PC-9 (cell line): Measurements from ENCODE around the gene SLC27A2. TPM values are rescaled to one million over a fixed set of nuclear protein-coding genes. Genes with fewer than 3 reads are reported as not detected.

Experiments used
- BruUV-seq: library from RNA; stranded (reverse); fragments of 400-500 nt; replicated peaks from 2 replicates; lab custom pipeline; 2021; lab: Mats Ljungman, UMichigan
- CTCF ChIA-PET: fragments of 300-600 bp; sonication (Branson Sonifier 250); formaldehyde crosslinking; loops from one replicate; lab custom pipeline; 2022; ENCODE audit warnings: antibody characterized with exemption; lab: Charles Lee
- POLR2A ChIA-PET: fragments of 300-600 bp; sonication (Branson Sonifier 250); formaldehyde crosslinking; loops from one replicate; lab custom pipeline; 2022; ENCODE audit warnings: antibody characterized with exemption; ENCODE audit not compliant: unreplicated experiment; lab: Charles Lee
- DNase-seq, 2 experiments: peaks; one replicate each; pipeline versions ENCODE4 v3.0.0 to v3.0.0-alpha.2; 2015 to 2022; ENCODE audit warnings: mixed read lengths in 1 of 2
- H2AFZ ChIP-seq: fragments of 200-600 bp; sonication (generic); 2 replicates; pipeline ENCODE4 v1.8.1; 2017; ENCODE audit warnings: antibody characterized with exemption
- H3F3A ChIP-seq: fragments of 200-600 bp; sonication (generic); 2 replicates; pipeline ENCODE4 v1.8.1; 2017; ENCODE audit warnings: antibody characterized with exemption, mild to moderate bottlenecking, low read depth; ENCODE audit not compliant: insufficient read depth
- H3K27ac ChIP-seq: fragments of 200-600 bp; sonication (generic); 2 replicates; pipeline ENCODE4 v1.6.1; 2016; ENCODE audit warnings: mixed run types
- H3K27me3 ChIP-seq: fragments of 200-600 bp; sonication (generic); 2 replicates; pipeline ENCODE4 v1.6.1; 2016; ENCODE audit warnings: low read depth, mixed run types; ENCODE audit not compliant: insufficient read depth
- H3K36me3 ChIP-seq: fragments of 200-600 bp; sonication (generic); 2 replicates; pipeline ENCODE4 v1.6.1; 2016; ENCODE audit warnings: low read depth, mixed run types
- H3K4me1 ChIP-seq: fragments of 200-600 bp; sonication (generic); replicated peaks from 2 replicates; pipeline ENCODE4 v1.6.1; 2016; ENCODE audit warnings: mixed run types; ENCODE audit not compliant: insufficient read depth
- H3K4me2 ChIP-seq: fragments of 200-600 bp; sonication (generic); 2 replicates; pipeline ENCODE4 v1.6.1; 2017; ENCODE audit warnings: mixed run types
- H3K4me3 ChIP-seq: fragments of 200-600 bp; sonication (generic); 2 replicates; pipeline ENCODE4 v1.6.1; 2016; ENCODE audit warnings: mixed run types
- H3K79me2 ChIP-seq: fragments of 200-600 bp; sonication (generic); 2 replicates; pipeline ENCODE4 v1.6.1; 2017; ENCODE audit warnings: low read depth, mixed run types
- H3K9me2 ChIP-seq: fragments of 200-600 bp; sonication (generic); 2 replicates; pipeline ENCODE4 v1.8.1; 2017; ENCODE audit warnings: mild to moderate bottlenecking; ENCODE audit not compliant: insufficient read depth
- H3K9me3 ChIP-seq: fragments of 200-600 bp; sonication (generic); 2 replicates; pipeline ENCODE4 v1.8.1; 2016; ENCODE audit warnings: low read depth; ENCODE audit not compliant: insufficient read depth
- H4K20me1 ChIP-seq: fragments of 200-600 bp; sonication (generic); 2 replicates; pipeline ENCODE4 v1.8.1; 2017; ENCODE audit not compliant: insufficient read depth
- EZH2 ChIP-seq: fragments of 200-600 bp; sonication (generic); IDR thresholded peaks from 2 replicates; pipeline ENCODE4 v1.8.0; 2017; ENCODE audit warnings: antibody characterized with exemption, low read depth
- intact Hi-C: fragments of 100-400 bp; cut with micrococcal nuclease; formaldehyde crosslinking; loops from one replicate; pipeline ENCODE4 v1.10.0; 2022; ENCODE audit not compliant: unreplicated experiment
- total RNA-seq: library from RNA; stranded (reverse); gene quantifications from 2 replicates; pipeline ENCODE4 v1.2.3, GENCODE V29; 2021
- TF ChIP-seq, protein P1 (sequence below): fragments of 200-600 bp; sonication (generic); conservative IDR thresholded peaks from 2 replicates; pipeline ENCODE4 v1.6.1; 2017; ENCODE audit warnings: mixed run types, antibody characterized with exemption, mild to moderate bottlenecking, moderate library complexity

Gene SLC27A2
- total RNA-seq, 1 experiment from 2014 or later = 7.5 TPM

DNA sequence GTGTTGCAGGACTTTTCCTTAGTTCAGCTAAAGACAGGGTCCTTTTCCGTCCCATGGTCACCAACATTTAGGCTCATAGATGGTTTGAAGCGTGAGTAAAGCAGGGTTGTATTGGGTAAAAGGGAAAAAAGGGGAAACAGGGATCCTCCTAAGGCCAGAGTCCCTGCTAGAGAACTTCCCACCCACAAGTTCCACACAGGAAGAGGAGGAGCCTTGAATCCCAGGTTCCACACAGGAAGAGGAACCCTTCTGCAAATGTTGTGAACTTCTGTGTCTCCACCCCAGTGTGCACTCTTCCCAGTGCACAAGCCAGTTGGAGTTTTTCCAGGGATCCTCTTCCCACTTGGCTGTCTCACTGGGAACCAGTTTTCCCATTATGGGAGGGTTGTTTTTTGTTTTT lies 35.4 kb upstream of the SLC27A2 start:
- no peak for TF ChIP-seq EZH2
- TF ChIP-seq, protein P1, sequence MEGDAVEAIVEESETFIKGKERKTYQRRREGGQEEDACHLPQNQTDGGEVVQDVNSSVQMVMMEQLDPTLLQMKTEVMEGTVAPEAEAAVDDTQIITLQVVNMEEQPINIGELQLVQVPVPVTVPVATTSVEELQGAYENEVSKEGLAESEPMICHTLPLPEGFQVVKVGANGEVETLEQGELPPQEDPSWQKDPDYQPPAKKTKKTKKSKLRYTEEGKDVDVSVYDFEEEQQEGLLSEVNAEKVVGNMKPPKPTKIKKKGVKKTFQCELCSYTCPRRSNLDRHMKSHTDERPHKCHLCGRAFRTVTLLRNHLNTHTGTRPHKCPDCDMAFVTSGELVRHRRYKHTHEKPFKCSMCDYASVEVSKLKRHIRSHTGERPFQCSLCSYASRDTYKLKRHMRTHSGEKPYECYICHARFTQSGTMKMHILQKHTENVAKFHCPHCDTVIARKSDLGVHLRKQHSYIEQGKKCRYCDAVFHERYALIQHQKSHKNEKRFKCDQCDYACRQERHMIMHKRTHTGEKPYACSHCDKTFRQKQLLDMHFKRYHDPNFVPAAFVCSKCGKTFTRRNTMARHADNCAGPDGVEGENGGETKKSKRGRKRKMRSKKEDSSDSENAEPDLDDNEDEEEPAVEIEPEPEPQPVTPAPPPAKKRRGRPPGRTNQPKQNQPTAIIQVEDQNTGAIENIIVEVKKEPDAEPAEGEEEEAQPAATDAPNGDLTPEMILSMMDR = no peak
- CTCF ChIA-PET = no interaction called here
- intact Hi-C loops = loop anchor here (5.0 to 10.0 kb wide), 3 partner anchors 111 to 1792 kb away; no protein-coding TSS in a partner anchor
- Histone ChIP-seq H3K4me2 (no peak overlapping the region), H4K20me1 (no peaks in the 10 kb centered on the region), H3F3A (no peaks in the 10 kb centered on the region; the same call in 1 of the 2 replicates), H3K79me2 (no peaks in the 10 kb centered on the region), H2AFZ (no peak overlapping the region), H3K27me3 (no peaks in the 10 kb centered on the region), H3K4me3 (no peak overlapping the region), H3K36me3 (no peaks in the 10 kb centered on the region), H3K9me2 (no peaks in the 10 kb centered on the region), H3K4me1 (peaks cover 36% of the 10 kb centered on the region), H3K9me3 (no peaks in the 10 kb centered on the region), H3K27ac (no peak overlapping the region)
- DNase-seq = no peak
- POLR2A ChIA-PET = no interaction called here
- BruUV-seq = no TSS peak

DNA sequence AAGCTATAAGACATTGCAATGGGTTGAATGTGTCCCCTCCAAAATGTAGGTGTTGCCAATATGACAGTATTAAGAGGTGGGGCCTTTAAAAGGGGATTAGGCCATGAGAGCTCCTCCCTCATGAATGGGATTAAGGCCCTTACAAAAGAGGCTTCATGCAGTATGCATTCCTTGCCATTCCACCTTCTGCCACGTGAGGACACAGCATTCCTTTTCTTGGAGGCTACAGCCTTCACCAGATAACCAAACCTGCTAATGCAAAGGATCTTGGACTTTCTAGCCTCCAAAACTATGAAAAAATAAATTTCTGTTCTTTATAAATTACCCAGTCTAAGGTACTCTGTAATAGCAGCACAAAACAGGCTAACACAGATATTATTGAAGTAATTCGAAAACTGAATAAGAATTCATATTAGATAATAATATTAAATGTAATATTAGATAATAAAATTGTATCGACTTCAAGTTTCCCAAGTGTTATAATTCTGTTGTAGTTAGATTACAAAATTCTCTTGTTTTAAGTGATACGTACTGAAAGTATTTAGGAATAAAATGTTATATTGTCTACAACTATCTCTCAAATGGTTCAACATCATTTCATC lies 33.5 kb upstream of the SLC27A2 start:
- intact Hi-C loops = loop anchor here (1.0 to 10.0 kb wide), 5 partner anchors 34 to 1794 kb away; partner anchors contain the start of gene SLC27A2

DNA sequence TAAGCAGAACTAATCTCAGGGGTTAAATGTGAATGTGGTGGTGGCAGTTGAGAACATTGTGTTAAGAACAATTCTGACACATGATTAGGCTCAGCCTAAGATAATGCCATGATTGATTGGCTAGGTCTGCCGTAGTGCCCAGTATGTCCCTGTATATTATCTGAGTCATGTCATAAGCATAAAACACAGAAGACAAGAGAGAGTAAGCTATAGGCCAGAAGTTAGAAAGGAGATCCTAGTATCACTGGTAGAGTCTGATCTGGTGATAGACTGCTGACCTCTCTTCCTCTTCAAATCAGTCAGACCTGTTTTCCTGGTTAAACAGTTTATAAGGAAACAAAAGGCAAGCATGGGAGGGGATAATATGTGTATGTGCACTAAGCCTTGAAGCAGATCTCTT lies 32.9 kb upstream of the SLC27A2 start:
- peak overlapping the region; percentile 24 for H3K4me2 ChIP-seq
- CTCF ChIA-PET = interaction anchor here (2.1 kb wide), 1 partner anchor 167 kb away, joined by 18 read pairs; no protein-coding TSS in a partner anchor
- peak in 1 of 2 experiments; percentile 88 for DNase-seq
- no peaks in the 10 kb centered on the region for H4K20me1 ChIP-seq
- H3K79me2 ChIP-seq = no peaks in the 10 kb centered on the region
- no peaks in the 10 kb centered on the region for H3K27me3 ChIP-seq
- peaks cover 36% of the 10 kb centered on the region for H3K4me1 ChIP-seq
- H3K9me3 ChIP-seq = no peaks in the 10 kb centered on the region
- H3K36me3 ChIP-seq = no peaks in the 10 kb centered on the region
- no peaks in the 10 kb centered on the region; the same call in 1 of the 2 replicates for H3F3A ChIP-seq
- no peaks in the 10 kb centered on the region for H3K9me2 ChIP-seq
- peak overlapping the region; percentile 84 for H3K27ac ChIP-seq
- POLR2A ChIA-PET = interaction anchor here (0.7 kb wide), 1 partner anchor 1236 kb away, joined by 6 read pairs; no protein-coding TSS in a partner anchor
- intact Hi-C loops = loop anchor here (2.0 to 10.0 kb wide), 4 partner anchors 34 to 1794 kb away; partner anchors contain the start of gene SLC27A2
- H3K4me3 ChIP-seq = no peak overlapping the region
- H2AFZ ChIP-seq = no peak overlapping the region
- TF ChIP-seq, protein P1 = no peak
- no peak for TF ChIP-seq EZH2
- BruUV-seq = no TSS peak

More for the DNA sequence above, 33.5 kb upstream of the SLC27A2 start:
- H4K20me1 ChIP-seq = no peaks in the 10 kb centered on the region
- no peaks in the 10 kb centered on the region for H3K36me3 ChIP-seq
- no peak overlapping the region for H2AFZ ChIP-seq
- BruUV-seq = no TSS peak
- H3F3A ChIP-seq = no peaks in the 10 kb centered on the region; the same call in 1 of the 2 replicates
- peak; percentile 53 to 60 for DNase-seq
- POLR2A ChIA-PET = interaction anchor here (0.6 to 0.7 kb wide), 3 partner anchors 200 to 1235 kb away, joined by 3 to 6 read pairs (median 6); no protein-coding TSS in a partner anchor
- H3K27me3 ChIP-seq = no peaks in the 10 kb centered on the region
- H3K9me2 ChIP-seq = no peaks in the 10 kb centered on the region
- H3K4me1 ChIP-seq = peaks cover 36% of the 10 kb centered on the region
- TF ChIP-seq, protein P1 = peak; percentile 47; the same call in 1 of the 2 replicates
- TF ChIP-seq EZH2 = no peak
- H3K9me3 ChIP-seq = no peaks in the 10 kb centered on the region
- H3K79me2 ChIP-seq = no peaks in the 10 kb centered on the region
- H3K4me3 ChIP-seq = no peak overlapping the region
- H3K27ac ChIP-seq = peak overlapping the region; percentile 84
- CTCF ChIA-PET = interaction anchor here (0.7 to 2.1 kb wide), 2 partner anchors 167 to 913 kb away, joined by 3 to 18 read pairs; no protein-coding TSS in a partner anchor
- peak overlapping the region; percentile 24 for H3K4me2 ChIP-seq
